GM12891 (cell line): ENCODE results near the gene ATP2C1.
"Not testable (repeated sequence)": the region's sequence is repeated elsewhere in the genome, so short reads cannot be mapped to it uniquely, and the experiment has no call there.

ENCODE experiments used
- DNase-seq: peaks from one replicate; pipeline ENCODE4 v3.0.0; 2011; ENCODE audit warnings: low spot score; ENCODE audit not compliant: insufficient read length
- FAIRE-seq: peaks from 2 replicates; lab custom pipeline; 2011; peaks lifted over from hg19 to GRCh38; lab: Jason Lieb, UNC
- PAX5 ChIP-seq: IDR thresholded peaks from 2 replicates; pipeline ENCODE4 v1.6.1; 2011; ENCODE audit warnings: low read length, moderate library complexity, mild to moderate bottlenecking; ENCODE audit not compliant: insufficient read depth, severe bottlenecking
- POLR2A ChIP-seq: IDR thresholded peaks from 2 replicates; pipeline ENCODE4 v1.6.1; 2011; ENCODE audit warnings: low read depth, low read length, control low read depth
- POLR2AphosphoS5 ChIP-seq: IDR thresholded peaks from 2 replicates; pipeline ENCODE4 v1.6.1; 2011; ENCODE audit warnings: low read depth, low read length, control low read depth
- POU2F2 ChIP-seq: IDR thresholded peaks from 2 replicates; pipeline ENCODE4 v1.6.1; 2011; ENCODE audit warnings: low read depth, mild to moderate bottlenecking, control low read depth, low read length, moderate library complexity
- SPI1 ChIP-seq: IDR thresholded peaks from 2 replicates; pipeline ENCODE4 v1.6.1; 2011; ENCODE audit warnings: low read depth, low read length, control low read depth
- TAF1 ChIP-seq: IDR thresholded peaks from 2 replicates; pipeline ENCODE4 v1.6.1; 2011; ENCODE audit warnings: low read depth, low read length, control low read depth

The ATP2C1 gene

DNA sequence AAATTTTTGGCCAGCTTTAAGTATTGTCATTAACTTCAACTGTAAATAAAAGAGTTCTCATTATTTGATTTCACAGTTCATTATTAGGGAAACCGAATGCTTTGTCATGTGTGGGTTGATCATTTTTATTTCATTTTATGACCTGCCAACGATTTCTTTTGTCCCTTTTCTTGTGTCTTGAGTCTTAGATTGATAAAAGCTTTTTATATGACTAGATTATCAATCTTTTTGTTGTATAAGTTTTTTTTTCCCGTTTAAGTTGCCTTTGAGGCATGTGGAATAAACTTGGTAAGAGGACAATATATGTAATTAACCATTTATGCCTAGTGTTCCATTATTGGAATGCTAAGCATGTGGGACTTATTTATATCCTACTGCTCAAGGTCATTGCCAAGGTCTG lies 62.8 kb downstream of the ATP2C1 start:
- FAIRE-seq: no peak
- DNase-seq: no peak
- TF ChIP-seq TAF1: no peak
- no peak for TF ChIP-seq SPI1
- TF ChIP-seq POLR2AphosphoS5: no peak
- no peak for TF ChIP-seq PAX5
- no peak for TF ChIP-seq POU2F2
- no peak for TF ChIP-seq POLR2A

DNA sequence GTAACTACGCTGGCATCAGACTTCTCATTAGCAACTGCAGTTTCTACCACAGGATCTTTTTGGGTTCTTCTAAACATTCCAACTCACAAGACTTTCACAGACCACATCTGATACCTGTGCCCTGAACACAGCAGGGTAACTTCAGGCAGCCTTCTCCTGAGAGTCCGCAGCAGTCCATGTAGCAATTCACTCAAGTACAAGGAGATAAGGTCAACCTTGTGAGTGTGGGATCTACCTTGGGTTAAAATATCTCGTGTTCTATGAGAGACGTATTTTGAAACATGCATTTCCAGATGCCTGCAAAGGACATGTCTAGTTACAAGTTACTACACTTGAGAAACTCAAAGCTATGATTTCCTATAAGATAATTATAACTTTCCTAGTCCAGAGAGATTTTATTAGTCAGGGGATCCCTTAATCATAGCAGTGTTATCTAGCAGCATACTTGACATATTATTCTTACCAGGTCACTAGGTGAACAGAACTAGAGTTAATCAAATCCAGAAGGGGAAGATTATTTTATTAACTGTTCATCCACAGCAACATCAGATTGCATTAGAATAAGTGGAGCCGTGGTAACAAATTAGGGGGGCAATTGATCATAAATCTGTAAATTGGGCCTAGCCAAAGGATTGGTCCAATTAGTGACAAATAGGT lies 66.4 kb downstream of the ATP2C1 start:
- DNase-seq (no peak), FAIRE-seq (no peak)
- TF ChIP-seq TAF1 (no peak), POU2F2 (no peak), PAX5 (no peak), SPI1 (no peak), POLR2A (no peak), POLR2AphosphoS5 (no peak)

DNA sequence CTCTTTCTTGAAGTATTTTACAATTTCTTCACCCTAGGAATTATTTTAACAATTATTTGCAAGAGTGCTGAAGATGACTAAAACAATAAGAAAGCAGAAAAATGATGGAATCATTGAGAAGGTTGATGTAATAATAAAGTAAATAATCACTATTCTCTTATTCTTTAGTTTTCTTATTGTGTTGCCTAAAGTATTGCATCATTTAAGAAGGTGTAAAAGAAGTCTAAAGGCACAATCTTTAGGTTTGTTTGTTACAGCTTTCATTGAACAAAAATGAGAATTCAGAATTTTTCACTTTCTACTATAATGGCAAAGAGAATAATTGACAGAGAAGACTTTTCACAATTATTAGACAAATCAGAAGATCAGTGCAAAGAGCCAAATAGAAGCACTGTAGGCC lies 67.6 kb downstream of the ATP2C1 start:
- FAIRE-seq (no peak), DNase-seq (no peak)
- TF ChIP-seq POLR2A: no peak
- no peak for TF ChIP-seq POU2F2
- TF ChIP-seq POLR2AphosphoS5: no peak
- no peak for TF ChIP-seq SPI1
- no peak for TF ChIP-seq TAF1
- TF ChIP-seq PAX5: no peak

DNA sequence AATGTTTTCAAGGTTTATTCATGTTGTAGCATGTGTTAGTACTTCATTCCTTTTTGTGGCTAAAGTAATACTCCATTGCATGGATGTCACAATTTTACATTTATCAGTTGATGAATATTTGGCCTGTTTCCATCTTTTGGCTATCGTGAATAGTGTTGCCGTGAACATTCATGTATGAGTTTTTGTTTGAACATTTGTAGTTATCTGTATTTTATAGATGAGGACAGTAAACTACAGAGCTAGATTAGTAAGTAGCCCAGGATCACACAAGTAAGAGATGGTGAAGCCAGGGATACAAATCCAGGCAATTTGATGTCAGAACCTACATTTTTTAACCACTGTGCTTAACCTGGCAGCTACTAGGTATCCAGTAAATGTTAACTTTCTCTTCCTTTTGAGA lies 69.6 kb downstream of the ATP2C1 start:
- FAIRE-seq (peak; percentile 28), DNase-seq (no peak)
- TF ChIP-seq POU2F2: no peak
- no peak for TF ChIP-seq SPI1
- TF ChIP-seq PAX5: no peak
- TF ChIP-seq POLR2AphosphoS5: no peak
- TF ChIP-seq TAF1: no peak
- TF ChIP-seq POLR2A: no peak

DNA sequence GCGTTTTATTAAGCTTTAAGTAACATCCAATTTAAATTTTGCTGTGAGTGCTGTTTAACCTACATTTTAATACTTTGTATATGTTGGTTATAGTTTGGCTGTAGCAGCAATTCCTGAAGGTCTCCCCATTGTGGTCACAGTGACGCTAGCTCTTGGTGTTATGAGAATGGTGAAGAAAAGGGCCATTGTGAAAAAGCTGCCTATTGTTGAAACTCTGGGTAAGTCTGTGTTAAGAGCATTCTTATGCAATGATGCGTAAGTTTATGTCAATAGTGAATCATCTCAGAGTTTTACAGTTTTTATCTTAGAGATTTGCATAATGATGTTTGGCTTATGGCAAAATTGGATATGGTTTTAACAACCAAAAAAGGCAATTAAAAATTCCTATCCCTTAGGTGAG lies 70.0 kb downstream of the ATP2C1 start:
- no peak for TF ChIP-seq SPI1
- no peak for TF ChIP-seq TAF1
- no peak for TF ChIP-seq PAX5
- TF ChIP-seq POU2F2: no peak
- TF ChIP-seq POLR2A: no peak
- TF ChIP-seq POLR2AphosphoS5: no peak
- FAIRE-seq: no peak
- no peak for DNase-seq

DNA sequence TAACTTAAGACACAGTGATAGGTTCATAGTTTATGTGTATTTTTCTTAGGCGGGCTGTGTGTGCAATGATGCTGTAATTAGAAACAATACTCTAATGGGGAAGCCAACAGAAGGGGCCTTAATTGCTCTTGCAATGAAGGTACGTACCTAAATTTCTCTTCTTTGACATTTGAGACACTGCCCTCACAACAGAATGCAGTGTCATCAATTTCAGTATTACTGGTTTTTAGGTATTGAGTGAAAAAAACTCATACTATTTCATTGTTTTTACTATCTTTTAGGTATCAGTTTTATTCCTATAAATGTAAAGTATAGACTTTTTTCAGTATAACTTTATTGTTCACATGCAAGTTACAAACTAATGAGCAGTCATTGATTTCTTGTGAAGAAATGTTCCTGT lies 73.4 kb downstream of the ATP2C1 start:
- TF ChIP-seq POLR2A (no peak), PAX5 (no peak), POU2F2 (no peak), POLR2AphosphoS5 (no peak), TAF1 (no peak), SPI1 (no peak)
- no peak for FAIRE-seq

DNA sequence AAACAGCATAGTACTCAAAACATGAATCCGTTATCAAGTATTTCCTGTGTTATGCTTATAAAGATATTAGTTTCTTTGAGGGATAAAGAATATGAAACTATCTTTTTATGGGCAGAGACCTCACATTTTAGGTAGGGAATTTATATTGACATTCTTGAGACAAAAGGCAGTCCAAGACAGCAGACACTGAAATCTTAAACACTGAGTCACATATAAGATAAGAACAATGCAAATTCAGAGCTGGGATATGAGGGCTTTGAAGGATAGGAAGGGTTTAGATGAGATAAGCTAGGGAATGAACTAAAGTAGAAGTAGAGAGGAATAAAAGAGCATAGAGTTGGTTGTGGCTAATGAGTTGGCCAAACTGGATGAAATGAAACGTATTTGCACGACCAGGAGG lies 74.3 kb downstream of the ATP2C1 start:
- TF ChIP-seq SPI1 (no peak), POLR2A (no peak), POU2F2 (no peak), POLR2AphosphoS5 (no peak), TAF1 (no peak), PAX5 (no peak)
- FAIRE-seq: no peak
- DNase-seq: no peak

More for the DNA sequence above, 73.4 kb downstream of the ATP2C1 start:
- DNase-seq: no peak

DNA sequence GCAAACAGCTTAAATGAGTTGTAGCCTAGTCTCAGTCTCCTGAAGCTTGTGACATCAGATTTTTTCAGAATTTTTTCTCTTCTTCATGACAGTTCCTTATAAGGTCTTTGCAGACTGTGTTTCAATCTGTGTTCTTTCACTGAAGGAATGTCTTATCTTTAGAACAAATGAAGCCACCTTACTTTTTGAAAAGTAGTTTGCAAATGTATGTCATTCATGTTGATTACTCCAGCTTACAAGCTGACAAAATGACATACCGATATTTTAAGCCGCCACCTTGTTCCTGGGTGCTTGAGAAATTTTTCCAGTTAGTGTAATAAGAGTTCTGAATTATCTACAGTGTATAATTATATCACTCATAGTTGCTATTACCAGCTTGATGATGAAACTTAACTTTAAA lies 75.7 kb downstream of the ATP2C1 start:
- FAIRE-seq: no peak
- DNase-seq: no peak
- TF ChIP-seq TAF1 (no peak), POLR2AphosphoS5 (no peak), PAX5 (no peak), POU2F2 (no peak), SPI1 (no peak), POLR2A (no peak)

DNA sequence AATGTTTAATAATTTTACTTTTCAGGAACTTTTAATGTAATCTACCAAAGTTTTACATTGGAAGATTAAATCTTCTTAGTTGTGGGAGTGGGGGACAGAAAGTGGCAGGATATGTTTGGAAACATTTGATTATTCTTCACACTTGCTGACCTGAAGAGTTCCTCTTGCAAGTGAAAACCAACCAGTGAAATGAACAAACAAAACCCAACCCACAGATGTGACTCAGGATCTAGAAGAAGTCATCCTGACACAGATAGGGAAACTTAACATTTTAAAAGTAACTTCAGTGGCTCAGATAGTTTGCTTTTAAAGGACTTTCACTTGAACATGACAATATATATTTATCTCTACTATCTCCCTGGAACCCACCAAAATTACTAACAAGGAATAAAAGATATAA lies 77.3 kb downstream of the ATP2C1 start:
- TF ChIP-seq TAF1 (no peak), SPI1 (no peak), POLR2A (no peak), POU2F2 (no peak), PAX5 (no peak), POLR2AphosphoS5 (no peak)
- FAIRE-seq (no peak), DNase-seq (no peak)

DNA sequence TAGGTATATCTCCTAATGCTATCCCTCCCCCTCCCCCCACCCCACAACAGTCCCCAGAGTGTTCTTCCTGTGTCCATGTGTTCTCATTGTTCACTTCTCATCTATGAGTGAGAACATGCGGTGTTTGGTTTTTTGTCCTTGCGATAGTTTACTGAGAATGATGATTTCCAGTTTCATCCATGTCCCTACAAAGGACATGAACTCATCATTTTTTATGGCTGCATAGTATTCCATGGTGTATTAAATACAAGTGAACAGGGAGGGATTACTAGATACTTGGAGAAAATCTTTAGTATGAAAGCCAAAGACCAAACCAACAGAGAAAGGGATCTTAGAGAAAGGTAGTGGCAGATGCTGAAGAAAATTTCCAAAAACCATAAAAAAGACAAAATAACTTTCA lies 78.7 kb downstream of the ATP2C1 start:
- DNase-seq, FAIRE-seq: not testable (repeated sequence)

DNA sequence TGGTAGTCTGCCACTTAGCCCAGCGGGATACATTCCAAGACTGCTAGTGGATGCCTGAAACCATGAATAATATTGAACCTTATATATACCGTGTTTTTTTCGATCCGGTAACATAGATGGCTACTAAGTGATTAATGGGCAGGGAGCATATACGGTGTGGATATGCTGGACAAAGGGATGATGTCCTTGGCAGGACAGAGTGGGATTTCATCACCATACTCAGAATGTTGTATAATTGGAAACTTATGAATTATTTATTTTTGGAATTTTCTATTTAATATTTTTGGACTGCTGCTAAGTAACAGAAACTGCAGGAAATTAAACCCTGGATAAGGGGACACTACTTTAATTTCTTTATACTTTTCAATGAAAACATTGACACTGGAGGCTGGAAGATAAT lies 79.5 kb downstream of the ATP2C1 start:
- FAIRE-seq (no peak), DNase-seq (no peak)
- TF ChIP-seq POU2F2 (no peak), POLR2AphosphoS5 (no peak), TAF1 (no peak), SPI1 (no peak), PAX5 (no peak), POLR2A (no peak)
